SK-N-SH (cell line): ENCODE results near the gene KRT78. TPM values are rescaled to one million over a fixed set of nuclear protein-coding genes. Genes with fewer than 3 reads are reported as not detected.

ENCODE experiments used
- CTCF ChIA-PET: fragments of 300-600, 350-600 bp; formaldehyde crosslinking; extraction: SDS; loops from one replicate; lab custom pipeline; 2021; lab: Yijun Ruan, JAX
- POLR2A ChIA-PET: fragments of 350-600 bp; sonication (Branson Sonifier 250); formaldehyde crosslinking; extraction: SDS; loops from one replicate; lab custom pipeline; 2020; ENCODE audit warnings: antibody characterized with exemption, inconsistent platforms; lab: Yijun Ruan, JAX
- DNase-seq: peaks from one replicate; pipeline ENCODE4 v3.0.0; 2012
- H2AFZ ChIP-seq: fragments of 200-600 bp; sonication (generic); 2 replicates; pipeline ENCODE4 v1.8.1; 2016; ENCODE audit warnings: antibody characterized with exemption, mild to moderate bottlenecking, low read depth
- H3F3A ChIP-seq: fragments of 200-600 bp; sonication (generic); replicated peaks from 2 replicates; pipeline ENCODE3; 2016; ENCODE audit warnings: antibody characterized with exemption, mild to moderate bottlenecking; ENCODE audit not compliant: insufficient read depth
- H3K27ac ChIP-seq, 2 experiments: fragments of 200-500 bp in 1 of 2; fragments of 200-600 bp in 1 of 2; sonication (Bioruptor generic) in 1 of 2; sonication (generic), shearing (Covaris generic) in 1 of 2; 2 replicates each; pipeline versions ENCODE4 v1.5.1 to v1.6.1; 2014 to 2016; ENCODE audit warnings: low read depth in 2 of 2, inconsistent platforms in 1 of 2, low read length in 1 of 2, mild to moderate bottlenecking in 1 of 2, mixed read lengths in 1 of 2
- H3K27me3 ChIP-seq: fragments of 200-600 bp; sonication (generic), shearing (Covaris generic); 2 replicates; pipeline ENCODE4 v1.6.1; 2016; ENCODE audit warnings: mixed run types; ENCODE audit not compliant: insufficient read depth
- H3K36me3 ChIP-seq, 2 experiments: fragments of 200-500 bp in 1 of 2; fragments of 200-600 bp in 1 of 2; sonication (Bioruptor generic) in 1 of 2; sonication (generic) in 1 of 2; replicated peaks in 1 of 2; 2 replicates each; pipeline versions ENCODE3 to v1.5.1; 2014 to 2016; ENCODE audit warnings: low read length in 1 of 2, mild to moderate bottlenecking in 1 of 2; ENCODE audit not compliant: insufficient read depth in 2 of 2, control insufficient read depth in 1 of 2
- H3K4me1 ChIP-seq, 2 experiments: fragments of 200-500 bp in 1 of 2; fragments of 200-600 bp in 1 of 2; sonication (Bioruptor generic) in 1 of 2; sonication (generic), shearing (Covaris generic) in 1 of 2; 2 replicates each; pipeline versions ENCODE4 v1.5.1 to v1.6.1; 2014 to 2016; ENCODE audit warnings: low read depth in 1 of 2, low read length in 1 of 2, mixed run types in 1 of 2; ENCODE audit not compliant: insufficient read depth in 2 of 2, control insufficient read depth in 1 of 2
- H3K4me2 ChIP-seq: fragments of 200-600 bp; sonication (generic), shearing (Covaris generic); 2 replicates; pipeline ENCODE4 v1.6.1; 2017; ENCODE audit warnings: mixed run types
- H3K4me3 ChIP-seq, 2 experiments: fragments of 200-500 bp in 1 of 2; fragments of 200-600 bp in 1 of 2; sonication (Bioruptor generic) in 1 of 2; sonication (generic), shearing (Covaris generic) in 1 of 2; 2 replicates each; pipeline versions ENCODE4 v1.5.1 to v1.8.1; 2014 to 2016; ENCODE audit warnings: low read depth in 2 of 2, inconsistent platforms in 1 of 2, low read length in 1 of 2, mild to moderate bottlenecking in 1 of 2, mixed read lengths in 1 of 2, moderate library complexity in 1 of 2
- H3K79me2 ChIP-seq: fragments of 200-600 bp; sonication (generic); 2 replicates; pipeline ENCODE4 v1.8.1; 2017; ENCODE audit warnings: mild to moderate bottlenecking; ENCODE audit not compliant: insufficient read depth
- H3K9ac ChIP-seq: fragments of 200-600 bp; sonication (generic); 2 replicates; pipeline ENCODE4 v1.6.1; 2017; ENCODE audit warnings: mixed run types
- H3K9me2 ChIP-seq: fragments of 200-600 bp; sonication (generic); 2 replicates; pipeline ENCODE4 v1.6.1; 2017; ENCODE audit warnings: mixed run types
- H3K9me3 ChIP-seq: fragments of 200-600 bp; sonication (generic); 2 replicates; pipeline ENCODE4 v1.6.1; 2017; ENCODE audit warnings: mixed run types, mild to moderate bottlenecking, moderate library complexity
- H4K20me1 ChIP-seq: fragments of 200-600 bp; sonication (generic); 2 replicates; pipeline ENCODE4 v1.6.1; 2017; ENCODE audit warnings: mild to moderate bottlenecking, mixed run types; ENCODE audit not compliant: insufficient read depth
- CTCF ChIP-seq: fragments of 200-600 bp; sonication (generic); IDR thresholded peaks from 2 replicates; pipeline ENCODE4 v1.6.1; 2017; ENCODE audit warnings: antibody characterized with exemption, mild to moderate bottlenecking, moderate library complexity
- GATA2 ChIP-seq: sonication (generic); formaldehyde crosslinking; IDR thresholded peaks from 2 replicates; pipeline ENCODE4 v1.5.0; 2020; ENCODE audit warnings: mild to moderate bottlenecking, missing genetic modification reagents
- NFIC ChIP-seq: IDR thresholded peaks from 2 replicates; pipeline ENCODE4 v1.4.0; 2012; ENCODE audit warnings: borderline replicate concordance
- RAD21 ChIP-seq: IDR thresholded peaks from 2 replicates; pipeline ENCODE4 v1.6.1; 2012; ENCODE audit warnings: mild to moderate bottlenecking, low read length
- SMC3 ChIP-seq: IDR thresholded peaks from 2 replicates; pipeline ENCODE4 v1.6.1; 2012; ENCODE audit warnings: low read depth, low read length, improper control_type of control experiment
- USF1 ChIP-seq: IDR thresholded peaks from 2 replicates; pipeline ENCODE4 v1.4.0; 2012; ENCODE audit warnings: low read depth, borderline replicate concordance
- WGBS: methylation state at CpG from one replicate; pipeline ENCODE4 v1.1.6; 2017; ENCODE audit warnings: low lambda C conversion rate; 5-methylcytosine and 5-hydroxymethylcytosine counted together
- polyA plus RNA-seq, 3 experiments: library from polyadenylated mRNA; depleted of rRNA; stranded (reverse); fragments of >200 nt; gene quantifications; 2 replicates each; pipeline ENCODE4 v1.2.3, GENCODE V29; 2012

KRT78 gene
- polyA plus RNA-seq, 1 of the 3 experiments (the other 2 are of a cell fraction), result not detected

DNA sequence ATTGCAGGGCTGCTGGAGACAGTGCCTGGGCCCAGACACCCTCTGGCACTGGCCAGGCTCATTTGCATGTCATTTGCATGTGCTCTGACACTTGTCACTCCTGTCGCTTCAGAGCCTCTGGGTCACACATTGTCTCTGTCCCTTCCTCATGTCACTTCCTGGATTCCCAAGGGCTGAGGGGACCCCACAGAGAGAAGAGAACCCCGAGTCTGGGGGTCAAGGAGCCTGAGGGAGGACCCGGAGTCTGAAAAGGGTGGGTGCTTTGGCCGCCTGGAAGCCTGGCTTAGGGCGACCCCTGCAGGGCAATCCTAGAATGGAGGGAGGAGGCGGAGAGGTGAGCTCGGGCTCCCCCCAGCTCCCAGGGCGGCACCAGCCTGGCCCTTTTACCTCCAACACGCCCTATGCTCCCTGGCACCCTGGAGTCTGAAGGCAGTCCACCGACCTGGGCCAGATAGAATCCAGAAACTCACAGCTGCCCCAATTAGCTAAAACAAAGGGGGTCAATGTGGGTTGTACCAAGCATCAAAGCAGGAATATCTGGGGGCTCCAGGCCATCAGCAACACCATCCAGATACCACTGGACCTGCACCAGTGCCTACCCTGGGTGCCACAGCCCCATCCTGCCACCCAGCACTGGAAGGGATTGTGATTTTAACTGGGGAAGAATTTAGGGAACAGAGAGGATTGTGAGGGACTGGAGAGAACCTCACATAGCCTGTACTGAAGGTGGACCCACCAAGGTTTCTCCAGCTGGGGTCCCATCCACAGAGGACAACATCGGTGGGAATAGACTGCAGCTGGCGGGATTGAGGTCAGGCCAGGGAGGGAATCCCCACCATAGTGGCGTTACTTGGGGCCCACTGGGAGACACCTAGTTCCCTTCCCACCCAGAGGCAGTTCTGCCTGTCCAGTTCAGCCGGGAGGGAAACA is 21.8 kb upstream of the KRT78 start:
- peak overlapping the region in 1 of 2 experiments; percentile 69; a peak in 2 of 4 replicates for H3K27ac ChIP-seq
- H2AFZ ChIP-seq, result peak overlapping the region; percentile 16; the same call in 1 of the 2 replicates
- H3K9ac ChIP-seq, result peak overlapping the region; percentile 40; the same call in 1 of the 2 replicates
- peak; percentile 84 for DNase-seq
- no peaks in the 10 kb centered on the region for H3K9me2 ChIP-seq
- peaks cover 10 to 18% of the 10 kb centered on the region in 2 experiments; a peak in 3 of 4 replicates for H3K4me1 ChIP-seq
- H3K9me3 ChIP-seq, result no peaks in the 10 kb centered on the region
- no peaks in the 10 kb centered on the region for H3K36me3 ChIP-seq
- H3K79me2 ChIP-seq, result no peaks in the 10 kb centered on the region
- TF ChIP-seq CTCF (peak; percentile 85), NFIC (no peak), RAD21 (peak; percentile 71), SMC3 (peak; percentile 52)
- H3K4me2 ChIP-seq, result peak overlapping the region; percentile 62; the same call in 1 of the 2 replicates
- ChIA-PET CTCF (interaction anchor here (0.6 to 3.2 kb wide), 18 partner anchors 9 to 740 kb away, joined by 3 to 30 read pairs (median 3); partner anchors contain the start of gene KRT1), POLR2A (interaction anchor here (0.6 kb wide), 1 partner anchor 291 kb away, joined by 3 read pairs; no protein-coding TSS in a partner anchor)
- WGBS, result 21% methylated on average over 10 of the region's 14 CpGs
- H3F3A ChIP-seq, result peaks cover 9% of the 10 kb centered on the region
- no peak overlapping the region; a peak in 1 of 4 replicates for H3K4me3 ChIP-seq
- H3K27me3 ChIP-seq, result no peaks in the 10 kb centered on the region
- no peaks in the 10 kb centered on the region for H4K20me1 ChIP-seq

DNA sequence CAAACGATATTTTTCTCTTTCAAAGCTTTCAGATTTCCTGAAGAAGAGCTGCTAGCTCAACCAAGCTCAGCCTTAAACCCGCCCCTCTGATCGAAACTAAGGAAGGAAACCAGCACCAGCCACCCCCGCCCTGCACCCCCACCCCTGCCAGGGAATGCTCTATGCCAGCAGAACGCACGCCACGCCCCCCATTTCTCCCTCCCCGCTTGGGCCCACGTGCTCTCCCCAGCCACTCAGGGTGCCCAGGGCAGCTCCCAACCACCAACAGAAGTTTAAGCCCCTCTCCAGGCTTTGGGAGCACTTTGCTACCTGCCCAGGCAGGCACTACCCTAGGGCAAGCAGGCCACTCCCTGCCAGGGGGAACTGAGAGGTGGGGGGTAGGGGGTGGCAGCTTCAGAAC is 18.8 kb upstream of the KRT78 start:
- Histone ChIP-seq H3K27me3 (no peaks in the 10 kb centered on the region), H3K27ac (no peak overlapping the region), H3K4me3 (no peak overlapping the region), H3K9me3 (no peaks in the 10 kb centered on the region), H3K4me2 (no peak overlapping the region), H3K9ac (no peak overlapping the region), H3F3A (peaks cover 6% of the 10 kb centered on the region), H3K9me2 (no peaks in the 10 kb centered on the region), H3K4me1 (peaks cover 0 to 12% of the 10 kb centered on the region in 2 experiments; a peak in 3 of 4 replicates), H4K20me1 (no peaks in the 10 kb centered on the region), H3K79me2 (no peaks in the 10 kb centered on the region), H2AFZ (no peak overlapping the region), H3K36me3 (no peaks in the 10 kb centered on the region)
- ChIA-PET CTCF (interaction anchor here (0.8 to 4.1 kb wide), 6 partner anchors 12 to 495 kb away, joined by 3 to 28 read pairs (median 3); no protein-coding TSS in a partner anchor), POLR2A (no interaction called here)
- no peak for DNase-seq
- 70% methylated on average over 9 of the region's 9 CpGs for WGBS
- no peak for TF ChIP-seq GATA2 (CRISPR knock-in tag)
- peak; percentile 34; the same call in 1 of the 2 replicates for TF ChIP-seq USF1
